GM10248 (cell line): ENCODE results near the gene CELF4.

Experiments
- CTCF ChIA-PET: fragments of 300-600 bp; sonication (Branson Sonifier 250); formaldehyde crosslinking; extraction: SDS; loops from one replicate; lab custom pipeline; 2021; ENCODE audit warnings: antibody characterized with exemption; lab: Yijun Ruan, JAX
- POLR2A ChIA-PET: fragments of 350-650 bp; sonication (Branson Sonifier 250); formaldehyde crosslinking; extraction: SDS; loops from one replicate; lab custom pipeline; 2020; ENCODE audit warnings: antibody characterized with exemption; lab: Yijun Ruan, JAX
- DNase-seq: peaks from one replicate; pipeline ENCODE4 v3.0.0; 2012; ENCODE audit errors: extremely low spot score
- CTCF ChIP-seq: IDR thresholded peaks from 2 replicates; pipeline ENCODE4 v1.5.1; 2012; ENCODE audit warnings: mild to moderate bottlenecking, low read depth; ENCODE audit errors: extremely low read depth, missing control alignments, control extremely low read depth

The CELF4 gene

GRCh38 chr18:37383846-37384595, 181.6 kb downstream of the CELF4 start:
- POLR2A ChIA-PET = no interaction called here
- TF ChIP-seq CTCF = no peak
- no peak for DNase-seq
- CTCF ChIA-PET = interaction anchor here (1.5 to 4.9 kb wide), 4 partner anchors 13 to 154 kb away, joined by 3 to 22 read pairs (median 4); no protein-coding TSS in a partner anchor

- POLR2A ChIA-PET = no interaction called here
- no peak for TF ChIP-seq CTCF
- CTCF ChIA-PET = interaction anchor here (1.5 kb wide), 2 partner anchors 14 to 94 kb away, joined by 3 to 4 read pairs; no protein-coding TSS in a partner anchor
- DNase-seq = no peak
Measured at GRCh38 chr18:37383036-37383785, 182.4 kb downstream of the CELF4 start.

GRCh38 chr18:37381554-37381953, 184.0 kb downstream of the CELF4 start:
- ChIA-PET POLR2A (no interaction called here), CTCF (no interaction called here)
- no peak for DNase-seq
- TF ChIP-seq CTCF = no peak

- CTCF ChIA-PET = no interaction called here
- POLR2A ChIA-PET = no interaction called here
- TF ChIP-seq CTCF = no peak
- DNase-seq = no peak
Measured at GRCh38 chr18:37380546-37381110, 185.0 kb downstream of the CELF4 start.

GRCh38 chr18:37378336-37379010, 187.1 kb downstream of the CELF4 start:
- TF ChIP-seq CTCF = no peak
- ChIA-PET CTCF (interaction anchor here (1.0 kb wide), 1 partner anchor 9 kb away, joined by 3 read pairs; no protein-coding TSS in a partner anchor), POLR2A (no interaction called here)
- no peak for DNase-seq

GRCh38 chr18:37375181-37375580, 190.4 kb downstream of the CELF4 start:
- POLR2A ChIA-PET = no interaction called here
- no peak for TF ChIP-seq CTCF
- DNase-seq = no peak
- CTCF ChIA-PET = interaction anchor here (2.3 kb wide), 1 partner anchor 10 kb away, joined by 8 read pairs; no protein-coding TSS in a partner anchor
